Type B pancreatic cell (in vitro differentiated cells): Measurements from ENCODE around the gene ALDOA. TPM values are rescaled to one million over a fixed set of nuclear protein-coding genes. Genes with fewer than 3 reads are reported as not detected.
"Not testable (repeated sequence)": the region's sequence is repeated elsewhere in the genome, so short reads cannot be mapped to it uniquely, and the experiment has no call there.

Source experiments
- DNase-seq: peaks from one replicate; pipeline ENCODE4 v3.0.0; 2021; ENCODE audit warnings: mixed read lengths; ENCODE audit not compliant: unreplicated experiment; ENCODE audit errors: extremely low spot score
- H3K27ac Mint-ChIP-seq: 2 replicates; pipeline ENCODE4 v1.8.0; 2021; ENCODE audit warnings: mild to moderate bottlenecking, mixed read lengths
- H3K27me3 Mint-ChIP-seq: 2 replicates; pipeline ENCODE4 v1.8.0; 2021; ENCODE audit warnings: mixed read lengths
- H3K36me3 Mint-ChIP-seq: 2 replicates; pipeline ENCODE4 v1.8.0; 2021; ENCODE audit warnings: mixed read lengths
- H3K4me1 Mint-ChIP-seq: one replicate; pipeline ENCODE4 v1.8.0; 2021; ENCODE audit warnings: mixed read lengths; ENCODE audit not compliant: unreplicated experiment
- H3K4me3 Mint-ChIP-seq: 2 replicates; pipeline ENCODE4 v1.8.0; 2021; ENCODE audit warnings: mild to moderate bottlenecking, mixed read lengths
- H3K9me3 Mint-ChIP-seq: 2 replicates; pipeline ENCODE4 v1.8.0; 2021; ENCODE audit warnings: mixed read lengths
- long read RNA-seq: library from polyadenylated mRNA; unstranded; transcript quantifications from one replicate; pipeline ENCODE4 v2.0.0, GENCODE V29; 2020
- total RNA-seq: library from RNA; stranded (reverse); gene quantifications from 2 replicates; pipeline ENCODE4 v1.2.1, GENCODE V29; 2021; ENCODE audit warnings: low replicate concordance
- TF ChIP-seq, protein P1 (sequence below): fragments of 200-600 bp; sonication (generic); conservative IDR thresholded peaks from 2 replicates; pipeline ENCODE4 v1.5.0; 2021; ENCODE audit warnings: antibody characterized with exemption, mild to moderate bottlenecking

The ALDOA gene
- total RNA-seq = 620 and 1,017 TPM in 2 replicates
- long read RNA-seq, transcript ALDOA-209 (9 exons, 1,579 nt) = major isoform, 1,165 of 1,247 reads
- long read RNA-seq, transcript ALDOA-206 (9 exons, 1,550 nt) = minor isoform, 30 of 1,247 reads
- long read RNA-seq, partial matches to known transcripts = 38 of 1,247 reads
- long read RNA-seq, other reads (novel, unspliced or antisense) = 2 of 1,247 reads

DNA sequence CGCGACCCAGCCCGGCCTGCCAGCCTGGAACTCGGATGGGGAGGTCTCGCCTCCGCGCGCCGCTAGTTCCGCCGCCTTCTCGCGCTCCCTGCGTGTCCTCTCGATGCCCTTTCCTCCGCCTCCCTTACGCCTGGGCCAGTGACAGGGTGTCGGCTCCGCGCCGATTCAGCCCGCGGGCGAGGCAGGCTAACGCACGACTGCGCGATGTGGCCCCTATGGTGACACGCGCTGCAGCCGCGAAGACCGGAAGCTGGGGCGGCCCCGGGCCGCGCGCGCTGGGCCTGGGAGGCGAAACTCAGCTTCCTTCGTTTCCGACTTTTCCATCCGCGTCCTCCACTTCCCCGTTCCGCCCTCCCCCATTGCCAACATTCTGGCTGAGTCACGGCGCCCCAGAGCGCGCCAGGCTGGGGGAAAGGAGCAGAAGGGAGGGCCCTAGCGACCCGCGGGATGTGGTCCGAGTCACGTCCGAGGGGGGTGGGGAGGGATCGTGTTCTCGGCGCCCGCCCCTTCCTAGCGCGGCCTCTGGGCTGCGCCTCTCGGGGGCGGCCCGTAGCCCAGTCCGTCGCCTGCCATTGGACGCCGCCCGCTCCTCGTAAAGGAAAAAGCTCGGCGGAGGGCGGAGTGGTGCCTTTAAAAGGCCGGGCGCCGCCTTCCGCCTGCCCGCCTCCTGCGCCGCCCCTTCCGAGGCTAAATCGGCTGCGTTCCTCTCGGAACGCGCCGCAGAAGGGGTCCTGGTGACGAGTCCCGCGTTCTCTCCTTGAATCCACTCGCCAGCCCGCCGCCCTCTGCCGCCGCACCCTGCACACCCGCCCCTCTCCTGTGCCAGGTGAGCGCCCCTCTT is at the start of gene ALDOA:
TSS of gene ALDOA (plus strand) at position 659 of the 841 bp plus-strand sequence. CDS start 1,138 bp downstream, outside the sequence.
- H3K36me3 Mint-ChIP-seq = peaks cover 24% of the 10 kb centered on the region
- no peaks in the 10 kb centered on the region for H3K9me3 Mint-ChIP-seq
- H3K27me3 Mint-ChIP-seq = no peaks in the 10 kb centered on the region
- TF ChIP-seq, protein P1, sequence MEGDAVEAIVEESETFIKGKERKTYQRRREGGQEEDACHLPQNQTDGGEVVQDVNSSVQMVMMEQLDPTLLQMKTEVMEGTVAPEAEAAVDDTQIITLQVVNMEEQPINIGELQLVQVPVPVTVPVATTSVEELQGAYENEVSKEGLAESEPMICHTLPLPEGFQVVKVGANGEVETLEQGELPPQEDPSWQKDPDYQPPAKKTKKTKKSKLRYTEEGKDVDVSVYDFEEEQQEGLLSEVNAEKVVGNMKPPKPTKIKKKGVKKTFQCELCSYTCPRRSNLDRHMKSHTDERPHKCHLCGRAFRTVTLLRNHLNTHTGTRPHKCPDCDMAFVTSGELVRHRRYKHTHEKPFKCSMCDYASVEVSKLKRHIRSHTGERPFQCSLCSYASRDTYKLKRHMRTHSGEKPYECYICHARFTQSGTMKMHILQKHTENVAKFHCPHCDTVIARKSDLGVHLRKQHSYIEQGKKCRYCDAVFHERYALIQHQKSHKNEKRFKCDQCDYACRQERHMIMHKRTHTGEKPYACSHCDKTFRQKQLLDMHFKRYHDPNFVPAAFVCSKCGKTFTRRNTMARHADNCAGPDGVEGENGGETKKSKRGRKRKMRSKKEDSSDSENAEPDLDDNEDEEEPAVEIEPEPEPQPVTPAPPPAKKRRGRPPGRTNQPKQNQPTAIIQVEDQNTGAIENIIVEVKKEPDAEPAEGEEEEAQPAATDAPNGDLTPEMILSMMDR = no peak
- DNase-seq = peak; percentile 95
- H3K4me3 Mint-ChIP-seq = peak within 1 kb of the TSS; percentile 92
- H3K4me1 Mint-ChIP-seq = peaks cover 16% of the 10 kb centered on the region
- peak within 1 kb of the TSS; percentile 96 for H3K27ac Mint-ChIP-seq

DNA sequence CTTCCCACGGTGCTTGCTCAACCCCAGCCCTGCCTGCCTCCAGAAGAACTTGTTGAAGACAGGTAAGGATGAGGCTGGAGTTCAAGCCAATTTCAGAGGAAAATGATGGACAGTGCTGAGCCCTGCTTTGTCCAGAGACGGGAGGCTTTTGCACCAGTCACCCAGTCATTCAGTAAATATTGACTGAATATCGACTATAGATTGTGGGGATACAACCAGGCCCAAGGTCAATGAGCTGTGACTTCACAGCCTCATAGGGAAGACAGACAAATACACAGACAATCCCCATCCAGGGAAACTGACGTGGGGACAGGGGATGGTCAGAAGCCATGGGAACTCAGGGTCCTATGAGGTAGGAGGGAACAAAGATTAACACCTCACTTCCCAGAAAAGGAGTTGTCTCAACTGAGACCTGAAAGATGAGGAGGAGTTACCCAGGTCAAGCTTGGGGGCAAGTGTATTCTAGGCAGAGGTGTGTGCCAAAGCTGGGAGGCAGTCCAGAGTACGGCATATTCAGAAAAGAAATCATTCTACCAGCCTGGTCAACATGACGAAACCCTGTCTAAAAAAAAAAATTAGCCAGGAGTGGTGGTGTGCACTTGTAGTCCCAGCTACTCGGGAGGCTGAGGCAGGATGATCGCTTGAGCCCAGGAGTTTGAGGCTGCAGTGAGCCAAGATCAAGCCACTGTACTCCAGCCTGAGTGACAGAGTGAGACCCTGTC is 48.8 kb upstream of the ALDOA start:
- Mint-ChIP-seq H3K27me3 (peaks cover 27% of the 10 kb centered on the region), H3K9me3 (no peaks in the 10 kb centered on the region), H3K36me3 (no peaks in the 10 kb centered on the region), H3K4me1 (peaks cover 9% of the 10 kb centered on the region), H3K27ac (no peak overlapping the region), H3K4me3 (no peak overlapping the region)
- TF ChIP-seq, protein P1 = no peak
- DNase-seq = no peak

DNA sequence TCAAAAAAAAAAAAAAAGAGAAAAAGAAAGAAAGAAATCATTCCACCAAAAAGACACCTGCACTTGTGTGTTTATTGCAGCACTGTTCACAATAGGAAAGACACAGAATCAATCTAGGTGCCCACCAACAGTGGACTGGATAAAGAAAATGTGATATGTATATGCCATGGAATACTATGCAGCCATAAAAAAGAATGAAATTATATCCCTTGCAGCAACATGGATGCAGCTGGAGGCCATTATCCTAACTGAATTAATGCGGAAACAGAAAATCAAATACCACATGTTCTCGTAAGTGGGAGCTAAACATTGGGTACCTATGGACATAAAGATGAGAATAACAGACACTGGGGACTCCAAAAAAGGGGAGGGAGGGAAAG is 48.3 kb upstream of the ALDOA start:
- H3K27me3 Mint-ChIP-seq = peaks cover 21% of the 10 kb centered on the region
- no peaks in the 10 kb centered on the region for H3K36me3 Mint-ChIP-seq
- no peak overlapping the region for H3K27ac Mint-ChIP-seq
- no peak for DNase-seq
- H3K4me3 Mint-ChIP-seq = no peak overlapping the region
- TF ChIP-seq, protein P1 = no peak
- H3K9me3 Mint-ChIP-seq = no peaks in the 10 kb centered on the region
- H3K4me1 Mint-ChIP-seq = peaks cover 5% of the 10 kb centered on the region

DNA sequence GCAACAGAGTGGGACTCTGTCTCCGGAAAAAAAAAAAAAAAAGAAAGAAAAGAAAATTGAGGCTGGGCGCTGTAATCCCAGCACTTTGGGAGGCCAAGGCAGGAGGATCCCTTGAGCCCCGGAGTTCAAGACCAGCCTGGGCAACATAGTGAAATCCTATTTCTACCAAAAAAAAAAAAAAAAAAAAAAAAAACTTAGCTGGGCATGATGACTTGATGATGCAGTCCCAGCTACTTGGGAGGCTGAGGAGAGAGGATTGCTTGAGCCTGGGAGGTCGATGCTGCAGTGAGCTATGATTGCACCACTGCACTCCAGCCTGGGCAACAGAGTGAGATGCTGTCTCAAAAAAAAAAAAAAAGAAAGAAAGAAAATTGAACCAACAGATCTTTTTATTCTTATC is 47.6 kb upstream of the ALDOA start:
- not testable (repeated sequence) for H3K4me3 Mint-ChIP-seq, H3K36me3 Mint-ChIP-seq, H3K9me3 Mint-ChIP-seq, H3K27ac Mint-ChIP-seq, H3K4me1 Mint-ChIP-seq, DNase-seq
- H3K27me3 Mint-ChIP-seq = peaks cover 20% of the 10 kb centered on the region

DNA sequence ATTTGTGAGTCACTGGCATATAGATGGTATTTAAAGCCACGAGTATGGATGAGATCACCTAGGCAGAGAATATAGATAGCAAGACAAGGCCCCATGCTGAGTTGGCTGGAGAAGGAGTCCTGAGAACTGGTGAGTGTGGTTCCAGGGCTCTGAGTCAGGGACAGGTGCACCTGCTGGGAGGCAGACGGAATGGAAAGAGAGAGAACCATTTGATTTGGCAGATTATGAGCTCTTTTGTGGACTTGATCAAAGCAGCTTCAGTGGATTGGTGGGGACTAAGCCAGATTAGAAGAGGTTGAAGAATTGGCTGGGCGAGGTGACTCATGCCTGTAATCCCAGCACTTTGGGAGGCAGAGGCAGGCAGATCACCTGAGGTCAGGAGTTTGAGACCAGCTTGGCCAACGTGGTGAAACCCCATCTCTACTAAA is 46.8 kb upstream of the ALDOA start:
- no peaks in the 10 kb centered on the region for H3K9me3 Mint-ChIP-seq
- H3K27ac Mint-ChIP-seq = no peak overlapping the region
- H3K4me1 Mint-ChIP-seq = peaks cover 5% of the 10 kb centered on the region
- no peaks in the 10 kb centered on the region for H3K36me3 Mint-ChIP-seq
- no peak for DNase-seq
- H3K27me3 Mint-ChIP-seq = peaks cover 20% of the 10 kb centered on the region
- TF ChIP-seq, protein P1 = no peak
- peak overlapping the region; percentile 48 for H3K4me3 Mint-ChIP-seq
